H1 (cell line): ENCODE results near the gene DAGLA. TPM values are rescaled to one million over a fixed set of nuclear protein-coding genes. Genes with fewer than 3 reads are reported as not detected.

ENCODE experiments used
- CTCF ChIA-PET: fragments of 300-600 bp; sonication (Branson Sonifier 250); formaldehyde crosslinking; loops from one replicate; lab custom pipeline; 2021; ENCODE audit not compliant: partially characterized antibody; lab: Charles Lee
- POLR2A ChIA-PET: fragments of 300-600 bp; sonication (Branson Sonifier 250); formaldehyde crosslinking; loops from one replicate; lab custom pipeline; 2021; ENCODE audit warnings: inconsistent platforms; ENCODE audit not compliant: partially characterized antibody; lab: Charles Lee
- DNase-seq, 2 experiments: peaks; one replicate each; pipeline versions ENCODE4 v3.0.0 to v3.0.0-alpha.2; 2010 to 2022; ENCODE audit warnings: low spot score in 2 of 2, low read depth in 1 of 2, mixed read lengths in 1 of 2
- FAIRE-seq: peaks from 2 replicates; lab custom pipeline; 2011; peaks lifted over from hg19 to GRCh38; lab: Jason Lieb, UNC
- H2AFZ ChIP-seq: 2 replicates; pipeline ENCODE4 v1.8.1; 2012; ENCODE audit warnings: low read length, inconsistent platforms
- H2AK5ac ChIP-seq: 2 replicates; pipeline ENCODE4 v1.6.1; 2013; ENCODE audit warnings: low read depth, low read length
- H2BK120ac ChIP-seq: replicated peaks from 2 replicates; pipeline ENCODE3; 2013; ENCODE audit warnings: low read depth, low read length, inconsistent platforms
- H2BK12ac ChIP-seq: 2 replicates; pipeline ENCODE4 v1.6.1; 2013; ENCODE audit warnings: low read depth, low read length
- H2BK15ac ChIP-seq: 2 replicates; pipeline ENCODE4 v1.6.1; 2013; ENCODE audit warnings: low read length
- H2BK20ac ChIP-seq: 2 replicates; pipeline ENCODE4 v1.6.1; 2013; ENCODE audit warnings: low read length
- H2BK5ac ChIP-seq: 2 replicates; pipeline ENCODE4 v1.6.1; 2013; ENCODE audit warnings: low read depth, low read length
- H3K14ac ChIP-seq: 2 replicates; pipeline ENCODE4 v1.6.1; 2013; ENCODE audit warnings: inconsistent platforms; ENCODE audit not compliant: insufficient read length
- H3K18ac ChIP-seq: 2 replicates; pipeline ENCODE4 v1.6.1; 2013; ENCODE audit warnings: low read length; ENCODE audit errors: extremely low read depth
- H3K23ac ChIP-seq: 2 replicates; pipeline ENCODE4 v1.6.1; 2013; ENCODE audit warnings: inconsistent platforms; ENCODE audit not compliant: insufficient read length
- H3K23me2 ChIP-seq: 2 replicates; pipeline ENCODE4 v1.6.1; 2013; ENCODE audit warnings: low read depth, low read length
- H3K27ac ChIP-seq: 2 replicates; pipeline ENCODE4 v1.6.1; 2011; ENCODE audit warnings: low read depth, low read length, inconsistent platforms
- H3K27me3 ChIP-seq, 4 experiments: replicated peaks in 1 of 4; 1 replicate in 1 of 4; 2 replicates in 3 of 4; pipeline versions ENCODE4 v1.6.1 to v1.8.1; 2011 to 2013; ENCODE audit warnings: low read length in 3 of 4, mild to moderate bottlenecking in 3 of 4, inconsistent platforms in 2 of 4, mixed read lengths in 2 of 4, moderate library complexity in 1 of 4; ENCODE audit not compliant: control insufficient read depth in 3 of 4, insufficient read depth in 3 of 4; ENCODE audit errors: extremely low read depth in 1 of 4
- H3K36me3 ChIP-seq, 4 experiments: 2 replicates each; pipeline versions ENCODE4 v1.6.1 to v1.8.1; 2011 to 2013; ENCODE audit warnings: mild to moderate bottlenecking in 4 of 4, low read length in 3 of 4, moderate library complexity in 2 of 4, control low read depth in 1 of 4, inconsistent platforms in 1 of 4; ENCODE audit not compliant: insufficient read depth in 4 of 4, control insufficient read depth in 2 of 4
- H3K4ac ChIP-seq: replicated peaks from 2 replicates; pipeline ENCODE3; 2013; ENCODE audit warnings: low read length, low read depth, mixed read lengths, inconsistent platforms; ENCODE audit not compliant: insufficient read length
- H3K4me1 ChIP-seq, 4 experiments: replicated peaks in 1 of 4; 1 replicate in 1 of 4; 2 replicates in 3 of 4; pipeline versions ENCODE4 v1.6.1 to v1.8.1; 2011 to 2013; ENCODE audit warnings: low read length in 3 of 4, inconsistent platforms in 2 of 4, mixed read lengths in 1 of 4; ENCODE audit not compliant: insufficient read depth in 4 of 4, control insufficient read depth in 3 of 4
- H3K4me2 ChIP-seq, 2 experiments: 2 replicates each; pipeline versions ENCODE4 v1.6.1 to v1.8.1; 2011 to 2013; ENCODE audit warnings: low read depth in 2 of 2, low read length in 2 of 2, control low read depth in 1 of 2, inconsistent platforms in 1 of 2, mild to moderate bottlenecking in 1 of 2; ENCODE audit not compliant: insufficient read depth in 1 of 2
- H3K4me3 ChIP-seq, 4 experiments: fragments of 200-600, 300-600 bp in 1 of 4; sonication (generic), shearing (Covaris generic), sonication (Bioruptor Twin) in 1 of 4; 2 replicates each; pipeline versions ENCODE4 v1.5.1 to v1.8.1; 2011 to 2016; ENCODE audit warnings: low read length in 4 of 4, low read depth in 3 of 4, control low read depth in 2 of 4, inconsistent platforms in 2 of 4, mild to moderate bottlenecking in 2 of 4, mixed read lengths in 1 of 4, moderate library complexity in 1 of 4; ENCODE audit not compliant: insufficient read depth in 2 of 4; ENCODE audit errors: extremely low read depth in 1 of 4
- H3K56ac ChIP-seq: replicated peaks from 2 replicates; pipeline ENCODE3; 2013; ENCODE audit warnings: low read depth, mild to moderate bottlenecking, mixed read lengths, low read length, inconsistent platforms; ENCODE audit not compliant: insufficient read length
- H3K79me1 ChIP-seq: 2 replicates; pipeline ENCODE4 v1.6.1; 2013; ENCODE audit warnings: low read depth, low read length, control low read depth
- H3K79me2 ChIP-seq, 2 experiments: 2 replicates each; pipeline versions ENCODE4 v1.6.1 to v1.8.1; 2012 to 2013; ENCODE audit warnings: low read length in 2 of 2, mild to moderate bottlenecking in 2 of 2, inconsistent platforms in 1 of 2; ENCODE audit not compliant: insufficient read depth in 2 of 2, control insufficient read depth in 1 of 2
- H3K9ac ChIP-seq, 4 experiments: replicated peaks in 1 of 4; 1 replicate in 1 of 4; 2 replicates in 3 of 4; pipeline versions ENCODE4 v1.6.1 to v1.8.1; 2011 to 2013; ENCODE audit warnings: low read depth in 3 of 4, low read length in 3 of 4, control low read depth in 2 of 4, mild to moderate bottlenecking in 2 of 4, moderate library complexity in 2 of 4, inconsistent platforms in 1 of 4; ENCODE audit errors: extremely low read depth in 1 of 4
- H3K9me3 ChIP-seq, 2 experiments: 2 replicates each; pipeline versions ENCODE4 v1.6.1 to v1.8.1; 2012 to 2013; ENCODE audit warnings: mild to moderate bottlenecking in 2 of 2, moderate library complexity in 2 of 2, control low read depth in 1 of 2, inconsistent platforms in 1 of 2, low read depth in 1 of 2, low read length in 1 of 2, mixed read lengths in 1 of 2; ENCODE audit not compliant: insufficient read depth in 2 of 2
- H4K20me1 ChIP-seq, 2 experiments: replicated peaks in 1 of 2; 2 replicates each; pipeline versions ENCODE3 to v1.8.1; 2011 to 2013; ENCODE audit warnings: inconsistent platforms in 2 of 2, low read length in 2 of 2, mild to moderate bottlenecking in 1 of 2; ENCODE audit not compliant: insufficient read depth in 2 of 2, control insufficient read depth in 1 of 2
- H4K5ac ChIP-seq: 2 replicates; pipeline ENCODE4 v1.6.1; 2013; ENCODE audit warnings: low read length, low read depth, mixed read lengths, inconsistent platforms; ENCODE audit not compliant: insufficient read length
- H4K8ac ChIP-seq: 2 replicates; pipeline ENCODE4 v1.8.0; 2013; ENCODE audit warnings: mild to moderate bottlenecking, moderate library complexity, low read length, inconsistent platforms; ENCODE audit not compliant: insufficient read depth; ENCODE audit errors: extremely low read depth
- H4K91ac ChIP-seq: replicated peaks from 2 replicates; pipeline ENCODE3; 2013; ENCODE audit warnings: low read length, mixed read lengths, inconsistent platforms; ENCODE audit not compliant: insufficient read length
- BCL11A ChIP-seq, 2 experiments: IDR thresholded peaks; one replicate each; pipeline ENCODE4 v1.6.1; 2011; ENCODE audit warnings: low read depth in 2 of 2, low read length in 2 of 2, mild to moderate bottlenecking in 2 of 2
- SP4 ChIP-seq: IDR thresholded peaks from 2 replicates; pipeline ENCODE4 v1.6.1; 2012; ENCODE audit warnings: low read length, inconsistent platforms
- YY1 ChIP-seq: IDR thresholded peaks from 2 replicates; pipeline ENCODE4 v1.6.1; 2011; ENCODE audit warnings: low read depth, mild to moderate bottlenecking, low read length
- WGBS, 2 experiments: shearing (Covaris generic) in 1 of 2; methylation state at CpG; one replicate each; pipeline versions ENCODE4 v1.1.6 to v1.1.7; 2013 to 2015; ENCODE audit warnings: low lambda C conversion rate in 2 of 2, mixed read lengths in 2 of 2, inconsistent platforms in 1 of 2, low coverage in 1 of 2, missing lambda C conversion rate in 1 of 2; ENCODE audit not compliant: insufficient replicate concordance in 2 of 2, insufficient coverage in 1 of 2, insufficient read length in 1 of 2; ENCODE audit errors: extremely low coverage in 1 of 2, missing lambda C conversion rate in 1 of 2; 5-methylcytosine and 5-hydroxymethylcytosine counted together
- polyA plus RNA-seq, 7 experiments: library from polyadenylated mRNA; depleted of rRNA in 3 of 7; stranded (reverse) in 5 of 7; unstranded in 2 of 7; fragments of >200 nt in 5 of 7; fragments of 200-250 nt in 2 of 7; gene quantifications; 1 replicate in 5 of 7; 2 replicates in 1 of 7; 4 replicates in 1 of 7; pipeline versions ENCODE4 v1.2.1 to v1.2.3, GENCODE V29; 2011 to 2013; ENCODE audit warnings: missing spikeins in 2 of 7, mixed read lengths in 2 of 7
- total RNA-seq: library from RNA; stranded (reverse); fragmentation: NEBNext Ultra II Directional; extraction: Animal tissue kit (Norgen Biotek cat#: 25700); gene quantifications from 2 replicates; pipeline ENCODE4 v1.2.1, GENCODE V29; 2021

DAGLA gene
- total and polyA plus RNA-seq, 2 of the 8 experiments (the other 6 are each of a cell fraction or from before 2014, with no cell fraction given): 3.6 to 6.6 TPM

DNA sequence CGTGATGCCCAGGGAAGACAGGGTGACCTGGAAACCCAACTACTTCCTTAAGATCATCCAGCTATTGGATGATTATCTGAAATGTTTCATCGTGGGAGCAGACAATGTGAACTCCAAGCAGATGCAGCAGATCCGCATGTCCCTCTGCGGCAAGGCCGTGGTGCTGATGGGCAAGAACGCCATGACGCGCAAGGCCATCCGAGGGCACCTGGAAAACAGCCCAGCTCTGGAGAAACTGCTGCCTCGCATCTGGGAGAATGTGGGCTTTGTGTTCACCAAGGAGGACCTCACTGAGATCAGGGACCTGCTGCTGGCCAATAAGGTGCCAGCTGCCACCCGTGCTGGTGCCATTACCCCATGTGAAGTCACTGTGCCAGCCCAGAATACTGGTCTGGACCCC is 43.5 kb upstream of the DAGLA start:
- ChIA-PET POLR2A (interaction anchor here (1.2 kb wide), 1 partner anchor 49 kb away, joined by 3 read pairs; no protein-coding TSS in a partner anchor), CTCF (interaction anchor here (1.0 to 21.9 kb wide), 17 partner anchors 8 to 191 kb away, joined by 3 to 335 read pairs (median 8); partner anchors contain the start of gene SYT7)
- H3K23ac ChIP-seq: no peak overlapping the region
- 94% methylated on average over 11 of the region's 11 CpGs; no CpG with 5 or more reads in 1 of the 2 experiments for WGBS, 2 experiments
- no peak overlapping the region for H3K4me3 ChIP-seq
- H3K23me2 ChIP-seq: no peaks in the 10 kb centered on the region
- H2AK5ac ChIP-seq: peak overlapping the region; percentile 70; the same call in 1 of the 2 replicates
- DNase-seq: no peak
- H4K91ac ChIP-seq: no peak overlapping the region
- no peaks in the 10 kb centered on the region for H4K20me1 ChIP-seq
- H2BK20ac ChIP-seq: no peak overlapping the region
- H2AFZ ChIP-seq: no peak overlapping the region
- no peak overlapping the region for H3K4ac ChIP-seq
- no peaks in the 10 kb centered on the region for H3K79me1 ChIP-seq
- H2BK120ac ChIP-seq: no peak overlapping the region
- H4K5ac ChIP-seq: no peak overlapping the region
- H3K36me3 ChIP-seq: no peaks in the 10 kb centered on the region
- peak overlapping the region; percentile 92; the same call in 1 of the 2 replicates for H2BK15ac ChIP-seq
- H3K27ac ChIP-seq: no peak overlapping the region
- no peak overlapping the region; the same call in 1 of the 2 replicates for H4K8ac ChIP-seq
- H3K4me1 ChIP-seq: peaks cover 0 to 9% (median 4%) of the 10 kb centered on the region in 4 experiments; a peak in 4 of 7 replicates
- no peak for FAIRE-seq
- no peaks in the 10 kb centered on the region for H3K9me3 ChIP-seq
- H3K27me3 ChIP-seq: no peaks in the 10 kb centered on the region
- no peak overlapping the region for H3K4me2 ChIP-seq
- TF ChIP-seq SP4 (no peak), BCL11A (IDR thresholded peaks at IDR 0.05; ENCODE audit: low read depth in 2 of 2, low read length in 2 of 2) (no peak), YY1 (no peak)
- no peak overlapping the region for H3K56ac ChIP-seq
- H3K14ac ChIP-seq: no peak overlapping the region
- H3K9ac ChIP-seq: no peak overlapping the region
- no peak overlapping the region for H2BK5ac ChIP-seq
- H2BK12ac ChIP-seq: 0 out of 2 replicates have a peak overlapping the region, but pooled peaks have one; percentile 7
- no peak overlapping the region for H3K18ac ChIP-seq
- no peaks in the 10 kb centered on the region for H3K79me2 ChIP-seq
